Ovary (tissue), 9 donors: Measurements from ENCODE around the gene BEND6. TPM values are rescaled to one million over a fixed set of nuclear protein-coding genes. Genes with fewer than 3 reads are reported as not detected.

Experiments
- DNase-seq, 5 donors: peaks; one replicate each; pipeline ENCODE4 v3.0.0-alpha.2; 2019 to 2020
- H3K27ac ChIP-seq, 2 donors: fragments of 200-600 bp; one replicate each; pipeline versions ENCODE4 v1.5.1 to v1.8.0; 2019 to 2022
- H3K27me3 ChIP-seq: fragments of 200-600 bp; one replicate; pipeline ENCODE4 v1.8.0; 2022
- H3K36me3 ChIP-seq: fragments of 200-600 bp; sonication (generic); one replicate; pipeline ENCODE4 v1.5.1; 2019
- H3K4me1 ChIP-seq: one replicate; pipeline ENCODE4 v1.8.1; 2013; ENCODE audit warnings: mild to moderate bottlenecking, moderate library complexity; ENCODE audit not compliant: insufficient read depth
- H3K4me3 ChIP-seq: fragments of 200-600 bp; sonication (generic); one replicate; pipeline ENCODE4 v1.5.1; 2017
- H3K9me3 ChIP-seq, 2 donors: fragments of 200-600 bp in 1 of 2; sonication (generic) in 1 of 2; one replicate each; pipeline versions ENCODE4 v1.5.1 to v1.8.1; 2013 to 2019; ENCODE audit warnings: mild to moderate bottlenecking in 1 of 2, moderate library complexity in 1 of 2
- CTCF ChIP-seq, 3 donors: fragments of 450-650 bp in 2 of 3; fragments of 200-600 bp in 1 of 3; IDR thresholded peaks; one replicate each; pipeline versions ENCODE4 v1.5.1 to v1.8.0; 2016 to 2022; ENCODE audit warnings: antibody characterized with exemption in 3 of 3, mild to moderate bottlenecking in 1 of 3
- EP300 ChIP-seq: sonication (generic); formaldehyde crosslinking; IDR thresholded peaks from one replicate; pipeline ENCODE4 v1.6.1; 2017; ENCODE audit warnings: antibody characterized with exemption
- POLR2A ChIP-seq: fragments of 450-650 bp; IDR thresholded peaks from one replicate; pipeline ENCODE4 v1.6.1; 2017; ENCODE audit warnings: antibody characterized with exemption, mild to moderate bottlenecking, moderate library complexity
- WGBS, 3 donors: extraction: QIAGEN DNeasy Blood & Tissue Kit in 1 of 3; methylation state at CpG; one replicate each; pipeline versions ENCODE4 v1.1.5 to v1.1.7; 2013 to 2017; 5-methylcytosine and 5-hydroxymethylcytosine counted together
- intact Hi-C, 4 donors: fragments of 100-400 bp; cut with DNase I; formaldehyde crosslinking; loops; one replicate each; pipeline versions ENCODE4 v1.11.0 to v1.15.1; 2022 to 2023
- polyA plus RNA-seq, 2 donors: library from polyadenylated mRNA; stranded (reverse); fragments of 200-250 nt in 1 of 2; fragments of 350-450 nt in 1 of 2; fragmentation: Illumina TruSeq in 1 of 2; extraction: RNeasy Lipid Tissue Mini Kit (QIAGEN cat#74804) in 1 of 2; gene quantifications; one replicate each; pipeline ENCODE4 v1.2.3, GENCODE V29; 2013 to 2014
- total RNA-seq, 7 donors: library from RNA; depleted of rRNA in 2 of 7; stranded (reverse); fragments of >200 nt in 2 of 7; fragmentation: NEBNext Ultra II Directional in 3 of 7; extraction: Animal tissue kit (Norgen Biotek cat#: 25700) in 3 of 7; gene quantifications; one replicate each; pipeline versions ENCODE4 v1.1.0 to v1.2.4, GENCODE V29; 2016 to 2023
- donor health status: DM: no; HTN: no; CAD: no; lungs with moderate emphysema.
- donor health status: DM: no; HTN: no; CAD: no.
- donor health status: Bipolar disorder and iron deficiency.
- donor health status: DM: yes; HTN: yes; CAD: no.
- donor health status: DM: no; HTN: no; CAD: no.
- donor health status: DM: yes; HTN: yes; CAD: no.

BEND6 gene
- total and polyA plus RNA-seq, 9 donors, result 1.3 to 5.2 (median 2.2) TPM

DNA sequence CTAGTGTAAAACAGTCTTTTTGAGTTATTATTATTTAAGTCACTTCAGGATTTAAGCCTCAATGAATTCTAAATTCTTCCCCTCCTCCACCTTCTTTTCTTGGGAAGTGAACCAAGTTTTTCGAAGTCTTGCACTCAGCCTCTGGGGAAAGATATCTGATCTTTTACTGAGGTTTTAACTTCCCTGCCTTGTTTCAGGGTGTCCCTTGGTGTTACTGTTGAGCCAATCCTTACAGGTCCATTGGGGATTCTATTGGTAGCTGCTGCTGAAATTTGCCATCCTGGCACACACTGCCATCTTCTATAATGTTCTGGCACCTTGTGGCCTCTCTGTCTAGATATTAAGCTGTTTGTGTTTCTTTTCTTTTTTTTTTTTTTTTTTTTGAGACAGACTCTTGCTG is 31.7 kb downstream of the BEND6 start:
- H3K36me3 ChIP-seq, result no peaks in the 10 kb centered on the region
- H3K27ac ChIP-seq, result no peak overlapping the region
- no peak overlapping the region for H3K4me3 ChIP-seq
- no peaks in the 10 kb centered on the region for H3K9me3 ChIP-seq
- 63 to 88% (median 78%) methylated on average over 1 of the region's 1 CpG for WGBS, 3 donors
- no peaks in the 10 kb centered on the region for H3K27me3 ChIP-seq
- intact Hi-C loops, result no loop called here
- TF ChIP-seq EP300 (no peak), CTCF (IDR thresholded peaks at IDR 0.05) (no peak), POLR2A (no peak)
- H3K4me1 ChIP-seq, result no peaks in the 10 kb centered on the region
- DNase-seq, result no peak

- intact Hi-C loops, result no loop called here
- Histone ChIP-seq H3K4me1 (no peaks in the 10 kb centered on the region), H3K27me3 (no peaks in the 10 kb centered on the region), H3K36me3 (no peaks in the 10 kb centered on the region), H3K9me3 (no peaks in the 10 kb centered on the region), H3K27ac (no peak overlapping the region), H3K4me3 (no peak overlapping the region)
- TF ChIP-seq CTCF (IDR thresholded peaks at IDR 0.05) (no peak), EP300 (no peak), POLR2A (no peak)
- 90 to 98% (median 96%) methylated on average over 10 of the region's 10 CpGs for WGBS, 3 donors
- no peak for DNase-seq
These were observed 33.2 kb downstream of the BEND6 start for GRCh38 chr6:56988145-56988544.

- no peak overlapping the region for H3K4me3 ChIP-seq
- H3K27me3 ChIP-seq, result no peaks in the 10 kb centered on the region
- no peaks in the 10 kb centered on the region for H3K9me3 ChIP-seq
- no peaks in the 10 kb centered on the region for H3K4me1 ChIP-seq
- no peak overlapping the region for H3K27ac ChIP-seq
- DNase-seq, result no peak
- TF ChIP-seq POLR2A (no peak), CTCF (IDR thresholded peaks at IDR 0.05) (no peak), EP300 (no peak)
- 84 to 91% (median 84%) methylated on average over 2 of the region's 2 CpGs for WGBS, 3 donors
- intact Hi-C loops, result no loop called here
- H3K36me3 ChIP-seq, result no peaks in the 10 kb centered on the region
These were observed 37.1 kb downstream of the BEND6 start for GRCh38 chr6:56992036-56992435.

DNA sequence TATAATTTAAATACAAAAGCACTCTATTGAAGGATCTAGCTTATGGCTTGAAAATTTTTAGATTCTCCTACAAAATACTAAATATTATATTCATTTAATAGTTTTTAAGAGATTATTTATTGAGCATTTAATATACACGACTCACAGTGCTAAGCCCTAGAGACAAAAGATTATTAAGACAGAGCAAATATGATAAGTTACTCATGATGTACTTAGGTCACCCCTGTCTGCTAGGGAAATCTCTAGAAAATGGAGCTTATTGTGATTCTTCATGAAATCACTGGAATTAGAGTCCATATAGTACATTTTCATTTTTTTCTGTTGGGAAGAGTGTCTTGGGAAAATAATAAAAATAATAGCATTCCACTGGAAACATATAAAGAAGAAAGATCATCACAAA is 37.8 kb downstream of the BEND6 start:
- no peak for DNase-seq
- no peak overlapping the region for H3K27ac ChIP-seq
- no peaks in the 10 kb centered on the region for H3K27me3 ChIP-seq
- H3K9me3 ChIP-seq, result no peaks in the 10 kb centered on the region
- 87 to 95% (median 87%) methylated on average over 1 of the region's 1 CpG for WGBS, 3 donors
- no peaks in the 10 kb centered on the region for H3K4me1 ChIP-seq
- no peak for TF ChIP-seq CTCF (IDR thresholded peaks at IDR 0.05)
- no peak for TF ChIP-seq EP300
- TF ChIP-seq POLR2A, result no peak
- intact Hi-C loops, result no loop called here
- H3K36me3 ChIP-seq, result no peaks in the 10 kb centered on the region
- no peak overlapping the region for H3K4me3 ChIP-seq
